ENCODE measurements around the gene GPRC5D. TPM values are rescaled to one million over a fixed set of nuclear protein-coding genes. Genes with fewer than 3 reads are reported as not detected.

The GPRC5D gene
- polyA plus RNA-seq, 1 of the 3 experiments (the other 2 are of a cell fraction) = not detected

- 86% methylated on average over 3 of the region's 3 CpGs for WGBS (ENCODE audit: low lambda C conversion rate)
- no peak overlapping the region for H3K4me2 ChIP-seq
- H3K36me3 ChIP-seq (replicated peaks in 1 of 2; ENCODE audit: control insufficient read depth in 1 of 2, insufficient read depth in 2 of 2, low read length in 1 of 2) = no peaks in the 10 kb centered on the region
- H4K20me1 ChIP-seq (ENCODE audit: insufficient read depth) = no peaks in the 10 kb centered on the region
- no peaks in the 10 kb centered on the region for H3K27me3 ChIP-seq (ENCODE audit: insufficient read depth)
- no peaks in the 10 kb centered on the region for H3K9me2 ChIP-seq
- H3K4me1 ChIP-seq (ENCODE audit: control insufficient read depth in 1 of 2, insufficient read depth in 2 of 2, low read depth in 1 of 2, low read length in 1 of 2) = peaks cover 6 to 18% of the 10 kb centered on the region in 2 experiments; a peak in 3 of 4 replicates
- H3K79me2 ChIP-seq (ENCODE audit: insufficient read depth) = peaks cover 38% of the 10 kb centered on the region
- ChIA-PET CTCF (interaction anchor here (1.7 to 2.3 kb wide), 2 partner anchors 12 to 80 kb away, joined by 7 read pairs; no protein-coding TSS in a partner anchor), POLR2A (no interaction called here)
- H3K9ac ChIP-seq = no peak overlapping the region
- no peak for DNase-seq
- H3K4me3 ChIP-seq (ENCODE audit: low read depth in 2 of 2, low read length in 1 of 2) = no peak overlapping the region
- peaks cover 10% of the 10 kb centered on the region for H3F3A ChIP-seq (replicated peaks; ENCODE audit: insufficient read depth)
- H3K9me3 ChIP-seq = no peaks in the 10 kb centered on the region
- TF ChIP-seq SMC3 (IDR thresholded peaks at IDR 0.05; ENCODE audit: low read depth, low read length) = no peak
- no peak for TF ChIP-seq GABPA (IDR thresholded peaks at IDR 0.05; ENCODE audit: low read depth)
- no peak for TF ChIP-seq TAF1 (IDR thresholded peaks at IDR 0.05; ENCODE audit: borderline replicate concordance, low read depth, low read length)
- no peak for TF ChIP-seq NRF1 (IDR thresholded peaks at IDR 0.05; ENCODE audit: low read depth, low read length)
- TF ChIP-seq RFX5 (IDR thresholded peaks at IDR 0.05; ENCODE audit: low read length) = no peak
- TF ChIP-seq PBX3 (IDR thresholded peaks at IDR 0.05) = no peak
- no peak for TF ChIP-seq YY1 (IDR thresholded peaks at IDR 0.05; ENCODE audit: low read depth)
- no peak for TF ChIP-seq USF2 (IDR thresholded peaks at IDR 0.05; ENCODE audit: borderline replicate concordance, low read depth, low read length)
- no peak for TF ChIP-seq POLR2AphosphoS5 (IDR thresholded peaks at IDR 0.05; ENCODE audit: low read depth, low read length)
- TF ChIP-seq RXRA (IDR thresholded peaks at IDR 0.05; ENCODE audit: borderline replicate concordance, low read depth) = no peak
- no peak for TF ChIP-seq RAD21 (IDR thresholded peaks at IDR 0.05; ENCODE audit: low read length)
- no peak for TF ChIP-seq ELF1 (IDR thresholded peaks at IDR 0.05)
- H3K27ac ChIP-seq (ENCODE audit: low read depth in 2 of 2, low read length in 1 of 2) = no peak overlapping the region
- H2AFZ ChIP-seq (ENCODE audit: low read depth) = no peak overlapping the region
These were observed 45.2 kb upstream of the GPRC5D start for GRCh38 chr12:12997156-12997555.

GRCh38 chr12:12996209-12996608 lies 44.2 kb upstream of the GPRC5D start:
- Histone ChIP-seq H4K20me1 (ENCODE audit: insufficient read depth) (no peaks in the 10 kb centered on the region), H3K79me2 (ENCODE audit: insufficient read depth) (peaks cover 34% of the 10 kb centered on the region), H3K4me1 (ENCODE audit: control insufficient read depth in 1 of 2, insufficient read depth in 2 of 2, low read depth in 1 of 2, low read length in 1 of 2) (peaks cover 6 to 13% of the 10 kb centered on the region in 2 experiments; a peak in 3 of 4 replicates), H3K9me3 (no peaks in the 10 kb centered on the region), H3K9ac (no peak overlapping the region), H2AFZ (ENCODE audit: low read depth) (no peak overlapping the region), H3K9me2 (no peaks in the 10 kb centered on the region), H3K4me3 (ENCODE audit: low read depth in 2 of 2, low read length in 1 of 2) (no peak overlapping the region), H3F3A (replicated peaks; ENCODE audit: insufficient read depth) (peaks cover 10% of the 10 kb centered on the region), H3K4me2 (no peak overlapping the region), H3K27me3 (ENCODE audit: insufficient read depth) (no peaks in the 10 kb centered on the region), H3K36me3 (replicated peaks in 1 of 2; ENCODE audit: control insufficient read depth in 1 of 2, insufficient read depth in 2 of 2, low read length in 1 of 2) (no peaks in the 10 kb centered on the region), H3K27ac (ENCODE audit: low read depth in 2 of 2, low read length in 1 of 2) (no peak overlapping the region)
- WGBS (ENCODE audit: low lambda C conversion rate) = 95% methylated on average over 3 of the region's 3 CpGs
- ChIA-PET POLR2A (no interaction called here), CTCF (interaction anchor here (1.7 kb wide), 1 partner anchor 11 kb away, joined by 7 read pairs; no protein-coding TSS in a partner anchor)
- TF ChIP-seq SMC3 (IDR thresholded peaks at IDR 0.05; ENCODE audit: low read depth, low read length) (no peak), SIN3A (IDR thresholded peaks at IDR 0.05; ENCODE audit: borderline replicate concordance, low read depth, low read length) (no peak), YY1 (IDR thresholded peaks at IDR 0.05; ENCODE audit: low read depth) (no peak), MXI1 (IDR thresholded peaks at IDR 0.05; ENCODE audit: low read depth, low read length) (no peak), RAD21 (IDR thresholded peaks at IDR 0.05; ENCODE audit: low read length) (no peak), TCF12 (IDR thresholded peaks at IDR 0.05) (no peak), PBX3 (IDR thresholded peaks at IDR 0.05) (no peak), ELF1 (IDR thresholded peaks at IDR 0.05) (no peak)
- peak; percentile 21 for DNase-seq

Measured in SK-N-SH (cell line).